HG02981 (cell line): ENCODE measurements around the gene ADARB2.

Source experiments
- ATAC-seq: cut with Tn5 transposase; IDR thresholded peaks from one replicate; pipeline ENCODE4 v1.9.1; 2021; ENCODE audit warnings: mild to moderate bottlenecking, moderate library complexity; ENCODE audit not compliant: unreplicated experiment

Gene ADARB2

GRCh38 chr10:1509011-1509530 is 228.3 kb downstream of the ADARB2 start:
- no peak for ATAC-seq

DNA sequence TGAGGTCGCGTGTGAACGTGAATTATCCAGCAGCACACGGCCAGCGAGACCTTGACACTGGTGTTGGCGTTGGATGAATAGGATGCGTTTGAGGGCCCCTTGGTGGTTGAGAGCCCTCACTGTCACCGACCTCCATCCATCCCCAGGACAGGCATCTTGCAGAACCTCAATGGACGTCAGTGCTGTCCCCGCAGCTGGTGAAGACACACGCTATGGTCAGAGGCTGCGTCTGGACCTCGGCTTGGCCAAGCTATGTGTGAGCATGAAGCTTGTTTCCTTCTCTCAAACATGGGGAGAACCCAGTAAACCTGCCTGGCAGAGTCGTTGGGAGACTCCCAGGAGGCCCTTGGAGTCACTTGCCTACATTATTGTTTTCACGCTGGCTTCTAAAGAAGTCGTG is 229.2 kb downstream of the ADARB2 start:
- no peak for ATAC-seq

DNA sequence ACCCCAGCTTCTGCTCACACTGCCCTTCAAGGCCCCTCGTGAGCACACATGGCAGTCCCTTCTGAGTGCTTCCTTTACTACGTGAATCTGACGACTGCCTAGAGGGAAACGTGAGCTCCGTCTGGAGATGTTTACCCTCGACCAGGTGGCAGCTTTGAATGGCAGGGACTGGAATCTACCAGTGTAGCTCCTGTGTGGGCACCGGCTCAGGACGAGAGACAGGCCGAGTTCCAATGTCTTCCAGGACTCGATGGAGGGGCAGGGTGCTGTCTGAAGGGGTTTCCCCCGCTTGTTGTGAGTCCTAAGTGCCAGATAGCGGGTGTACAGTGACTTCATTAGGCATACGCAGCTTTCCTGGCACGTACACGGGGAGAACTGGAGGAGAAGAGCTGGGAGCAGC is 229.9 kb downstream of the ADARB2 start:
- no peak for ATAC-seq

DNA sequence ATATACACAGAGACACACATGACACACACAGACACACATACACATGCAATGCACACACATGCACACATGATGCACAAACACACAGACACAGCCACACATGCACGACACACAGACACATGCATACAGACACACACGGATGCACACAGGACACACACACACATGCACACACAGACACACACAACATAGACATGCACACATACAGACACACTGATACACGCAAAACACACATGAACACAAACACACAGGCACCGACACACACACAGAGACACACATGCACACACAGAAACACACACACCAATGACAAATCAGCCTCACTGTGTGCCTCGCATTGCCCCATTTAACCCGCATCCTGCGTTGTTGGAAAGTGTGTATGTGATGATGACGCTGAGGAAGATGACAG is 232.4 kb downstream of the ADARB2 start:
- ATAC-seq = no peak

DNA sequence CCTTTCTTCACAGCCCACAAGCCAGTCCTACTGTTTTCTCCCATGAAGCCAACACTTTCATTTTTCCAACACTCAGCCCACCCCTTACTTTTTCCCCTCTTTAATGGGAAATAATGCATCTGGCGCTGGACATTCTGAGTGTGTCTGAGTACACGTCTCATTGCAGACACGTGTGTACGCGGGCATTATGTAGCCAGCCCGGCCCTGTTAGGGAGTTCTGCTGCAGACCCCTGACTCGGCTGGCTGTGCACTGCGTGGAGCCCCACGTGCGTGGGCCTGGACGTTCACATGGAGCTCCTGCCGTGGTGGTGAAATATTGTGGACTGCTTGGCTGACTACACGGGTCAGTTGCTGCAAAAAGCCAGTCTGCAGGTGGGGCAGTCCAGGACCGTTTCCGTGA is 233.0 kb downstream of the ADARB2 start:
- ATAC-seq = no peak

GRCh38 chr10:1502451-1502850 is 234.9 kb downstream of the ADARB2 start:
- no peak for ATAC-seq

DNA sequence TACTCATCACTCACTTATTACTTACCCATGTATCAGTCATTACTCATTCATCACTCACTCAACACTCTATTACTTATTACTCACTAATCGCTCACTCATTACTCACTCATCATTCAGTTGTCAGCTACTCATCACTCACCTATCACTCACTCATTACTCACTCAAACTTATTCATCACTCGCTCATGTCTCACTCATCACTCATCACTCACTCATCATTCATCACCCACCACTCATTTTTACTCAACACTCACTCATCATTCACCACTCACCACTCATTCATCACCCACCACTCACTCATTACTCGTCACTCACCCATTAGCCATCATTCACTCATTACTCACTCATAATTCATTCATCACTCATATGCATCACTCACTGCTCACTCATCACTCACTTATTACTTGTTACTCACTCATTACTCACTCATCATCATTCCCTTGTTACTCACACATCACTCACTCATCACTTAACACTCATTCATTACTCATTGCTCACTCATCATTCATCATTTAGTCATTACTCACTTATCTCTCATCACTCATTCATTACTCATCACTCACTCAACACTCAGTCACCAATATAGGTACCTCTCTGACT is 237.9 kb downstream of the ADARB2 start:
- peak; percentile 38 for ATAC-seq

- ATAC-seq = peak; percentile 49
These were observed 238.5 kb downstream of the ADARB2 start for GRCh38 chr10:1498746-1499358.

DNA sequence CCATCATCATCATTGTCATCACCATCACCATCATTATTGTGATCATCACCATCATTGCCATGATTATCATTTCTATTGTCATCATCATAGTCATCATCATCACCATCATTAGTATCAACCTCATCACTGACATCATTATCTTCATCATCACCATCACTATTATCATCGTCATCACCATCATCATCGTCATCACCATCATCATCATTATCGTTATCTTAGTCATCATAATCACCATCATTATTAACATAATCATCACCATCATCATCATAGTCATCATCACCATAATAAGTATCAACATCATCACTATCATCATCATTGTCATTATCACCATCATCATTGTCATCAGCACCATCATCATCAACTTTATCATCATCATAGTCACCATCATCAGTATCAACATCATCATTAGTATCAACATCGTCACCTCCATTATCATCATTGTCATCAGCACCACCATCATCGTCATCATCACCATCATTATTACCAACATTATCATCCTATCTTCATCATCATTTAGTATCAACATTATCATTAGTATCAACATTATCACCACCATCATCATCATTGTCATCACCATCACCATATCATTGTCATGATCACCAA is 241.3 kb downstream of the ADARB2 start:
- ATAC-seq = no peak

DNA sequence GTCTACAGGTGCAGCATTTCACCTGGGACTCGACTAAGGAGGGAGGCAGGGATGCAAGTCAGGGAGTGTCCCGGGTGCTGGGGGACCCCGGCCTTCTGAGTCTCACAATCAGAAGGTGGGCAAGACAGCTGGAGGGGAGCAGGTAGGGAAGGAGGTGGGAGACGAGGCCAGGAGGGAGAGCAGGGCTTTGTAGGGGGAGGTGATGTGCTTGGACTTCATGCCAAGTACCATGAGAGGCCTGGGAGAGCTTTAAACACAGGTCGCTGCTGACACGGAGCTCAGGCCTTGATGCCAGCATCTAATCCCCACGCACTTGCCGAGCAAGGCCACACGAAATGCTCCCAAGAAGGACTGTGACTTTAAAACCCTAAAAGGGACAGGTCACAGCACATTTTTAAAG is 244.7 kb downstream of the ADARB2 start:
- ATAC-seq = no peak

- no peak for ATAC-seq
These were observed 245.4 kb downstream of the ADARB2 start for GRCh38 chr10:1491901-1492300.

- ATAC-seq = no peak
These were observed 247.5 kb downstream of the ADARB2 start for GRCh38 chr10:1489801-1490200.

GRCh38 chr10:1488970-1489548 is 248.3 kb downstream of the ADARB2 start:
- ATAC-seq = peak; percentile 96

GRCh38 chr10:1486841-1487687 is 250.3 kb downstream of the ADARB2 start:
- no peak for ATAC-seq

- ATAC-seq = no peak
These were observed 252.0 kb downstream of the ADARB2 start for GRCh38 chr10:1485357-1485756.

- no peak for ATAC-seq
These were observed 253.5 kb downstream of the ADARB2 start for GRCh38 chr10:1483826-1484225.

DNA sequence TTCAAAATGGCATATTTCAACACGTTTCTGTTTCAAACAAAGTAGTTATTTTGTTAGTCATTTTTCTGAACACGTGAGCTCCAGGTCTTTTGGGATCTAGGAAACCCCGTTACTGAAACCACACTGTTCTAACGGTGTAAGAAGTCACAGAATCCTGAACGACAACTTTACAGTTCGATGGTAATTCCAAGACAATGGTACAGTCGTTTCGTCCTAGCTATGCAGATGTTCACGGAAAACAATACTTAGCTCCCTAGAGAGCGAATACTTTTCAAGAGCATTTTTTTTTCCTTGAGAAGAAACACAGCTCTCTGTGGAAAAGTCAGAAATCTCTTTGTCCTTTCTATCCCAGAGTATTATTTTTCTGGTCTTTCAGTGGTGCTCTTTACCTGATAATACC is 254.1 kb downstream of the ADARB2 start:
- no peak for ATAC-seq

DNA sequence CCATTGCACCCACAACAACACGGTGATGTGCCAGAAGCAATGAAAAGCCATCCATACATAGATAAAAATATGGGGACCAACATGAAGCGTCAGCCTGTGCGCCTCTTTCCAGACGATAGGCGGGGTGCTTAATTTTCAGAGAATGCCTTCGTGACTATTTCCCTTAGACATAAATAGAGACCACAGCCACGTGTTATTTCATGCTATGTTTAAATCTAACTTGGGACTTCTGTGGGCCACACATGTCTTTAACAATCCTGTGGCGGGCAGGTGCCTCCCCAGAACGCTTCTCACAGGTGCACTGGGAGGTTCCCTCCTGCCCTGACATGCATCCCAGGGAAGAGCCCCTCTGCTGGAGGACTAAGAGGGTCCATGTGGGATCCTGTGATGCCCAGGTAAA is 259.7 kb downstream of the ADARB2 start:
- ATAC-seq = no peak

GRCh38 chr10:1476455-1476803 is 260.9 kb downstream of the ADARB2 start:
- ATAC-seq = no peak

GRCh38 chr10:1475771-1476454 is 261.4 kb downstream of the ADARB2 start:
- ATAC-seq = no peak
